Trophoblast cell (in vitro differentiated cells and primary cell): ENCODE data around the gene SLCO2A1.

Experiments
- DNase-seq, 2 donors: peaks; one replicate each; pipeline ENCODE4 v3.0.0-alpha.2; 2016
- H2AFZ ChIP-seq: 2 replicates; pipeline ENCODE4 v1.6.1; 2013; ENCODE audit warnings: low read length, moderate library complexity, mild to moderate bottlenecking; ENCODE audit not compliant: insufficient read depth, poor library complexity
- H2AK5ac ChIP-seq: 2 replicates; pipeline ENCODE4 v1.6.1; 2013; ENCODE audit warnings: mild to moderate bottlenecking, low read length
- H2BK120ac ChIP-seq: 2 replicates; pipeline ENCODE4 v1.6.1; 2013; ENCODE audit warnings: low read length, mild to moderate bottlenecking, moderate library complexity; ENCODE audit not compliant: insufficient read depth, poor library complexity
- H2BK12ac ChIP-seq: 2 replicates; pipeline ENCODE4 v1.6.1; 2013; ENCODE audit warnings: mild to moderate bottlenecking, low read length, moderate library complexity
- H2BK5ac ChIP-seq: 2 replicates; pipeline ENCODE4 v1.6.1; 2013; ENCODE audit warnings: low read length, low read depth, moderate library complexity, mild to moderate bottlenecking; ENCODE audit not compliant: poor library complexity
- H3K14ac ChIP-seq: 2 replicates; pipeline ENCODE4 v1.6.1; 2013; ENCODE audit warnings: mild to moderate bottlenecking, low read length
- H3K18ac ChIP-seq: 2 replicates; pipeline ENCODE4 v1.6.1; 2013; ENCODE audit warnings: mild to moderate bottlenecking, low read length
- H3K23ac ChIP-seq: 2 replicates; pipeline ENCODE4 v1.6.1; 2013; ENCODE audit warnings: low read length
- H3K27ac ChIP-seq: 2 replicates; pipeline ENCODE4 v1.5.1; 2013; ENCODE audit warnings: low read depth, mild to moderate bottlenecking, inconsistent platforms, low read length, moderate library complexity
- H3K27me3 ChIP-seq: 2 replicates; pipeline ENCODE4 v1.6.1; 2013; ENCODE audit warnings: inconsistent platforms, mild to moderate bottlenecking, low read length, moderate library complexity; ENCODE audit not compliant: insufficient read depth
- H3K36me3 ChIP-seq, 2 experiments: 1 replicate in 1 of 2; 2 replicates in 1 of 2; pipeline ENCODE4 v1.6.1; 2013; ENCODE audit warnings: low read length in 2 of 2, mild to moderate bottlenecking in 2 of 2, moderate library complexity in 1 of 2; ENCODE audit not compliant: insufficient read depth in 2 of 2, control insufficient read depth in 1 of 2
- H3K4ac ChIP-seq: 2 replicates; pipeline ENCODE4 v1.6.1; 2013; ENCODE audit warnings: low read depth, mild to moderate bottlenecking, low read length, moderate library complexity
- H3K4me1 ChIP-seq, 2 experiments: 1 replicate in 1 of 2; 2 replicates in 1 of 2; pipeline ENCODE4 v1.6.1; 2013; ENCODE audit warnings: low read length in 2 of 2, mild to moderate bottlenecking in 2 of 2, moderate library complexity in 1 of 2; ENCODE audit not compliant: insufficient read depth in 2 of 2, control insufficient read depth in 1 of 2
- H3K4me2 ChIP-seq: 2 replicates; pipeline ENCODE4 v1.6.1; 2013; ENCODE audit warnings: inconsistent platforms, mild to moderate bottlenecking, low read length, moderate library complexity
- H3K4me3 ChIP-seq: 2 replicates; pipeline ENCODE4 v1.5.1; 2013; ENCODE audit warnings: mild to moderate bottlenecking, low read depth, low read length, inconsistent platforms
- H3K79me1 ChIP-seq: one replicate; pipeline ENCODE4 v1.6.1; 2013; ENCODE audit warnings: low read length
- H3K79me2 ChIP-seq: 2 replicates; pipeline ENCODE4 v1.6.1; 2013; ENCODE audit warnings: low read length, mild to moderate bottlenecking; ENCODE audit not compliant: control insufficient read depth, insufficient read depth, poor library complexity
- H3K9ac ChIP-seq: 2 replicates; pipeline ENCODE4 v1.6.1; 2013; ENCODE audit warnings: mild to moderate bottlenecking, low read length
- H3K9me3 ChIP-seq: 2 replicates; pipeline ENCODE4 v1.6.1; 2013; ENCODE audit warnings: low read depth, mild to moderate bottlenecking, control low read depth, inconsistent platforms, low read length; ENCODE audit not compliant: insufficient read depth
- H4K12ac ChIP-seq: 2 replicates; pipeline ENCODE4 v1.6.1; 2013; ENCODE audit warnings: low read depth, mild to moderate bottlenecking, low read length, moderate library complexity
- H4K8ac ChIP-seq: 2 replicates; pipeline ENCODE4 v1.6.1; 2013; ENCODE audit warnings: low read depth, mild to moderate bottlenecking, low read length, moderate library complexity
- H4K91ac ChIP-seq: one replicate; pipeline ENCODE4 v1.6.1; 2013; ENCODE audit warnings: low read depth, mild to moderate bottlenecking, low read length, moderate library complexity
- WGBS: extraction: QIAGEN DNeasy Blood & Tissue Kit; methylation state at CpG from one replicate; pipeline ENCODE4 v1.1.7; 2013; ENCODE audit warnings: missing lambda C conversion rate; ENCODE audit not compliant: insufficient read length, insufficient coverage; ENCODE audit errors: extremely low coverage; 5-methylcytosine and 5-hydroxymethylcytosine counted together

SLCO2A1 gene

DNA sequence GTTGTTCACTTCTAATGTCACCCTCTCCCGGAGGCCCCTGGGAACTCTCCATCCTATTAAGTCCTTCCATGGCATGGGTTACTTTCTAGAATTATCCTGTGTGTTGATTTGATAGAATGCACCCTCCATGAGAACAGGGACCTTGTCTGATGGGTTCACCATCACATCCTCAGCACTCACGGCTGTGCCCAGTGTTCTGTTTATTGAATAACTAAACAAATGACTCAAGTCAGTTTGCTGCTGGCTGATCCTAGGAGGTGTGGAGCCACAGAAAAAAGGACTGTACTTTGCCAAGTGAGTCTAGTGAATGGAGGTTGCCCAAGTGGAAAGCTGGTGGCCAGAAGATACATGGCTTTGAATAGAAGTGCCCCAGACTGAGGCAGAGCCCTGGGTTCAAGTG lies 85.5 kb downstream of the SLCO2A1 start:
- Histone ChIP-seq H2BK120ac (no peak overlapping the region), H3K14ac (no peak overlapping the region), H4K91ac (no peak overlapping the region), H2AK5ac (no peak overlapping the region), H2AFZ (no peak overlapping the region), H3K9me3 (peaks cover 1% of the 10 kb centered on the region), H3K79me2 (no peaks in the 10 kb centered on the region), H3K79me1 (no peaks in the 10 kb centered on the region), H3K4me3 (no peak overlapping the region), H4K8ac (no peak overlapping the region), H3K27me3 (no peaks in the 10 kb centered on the region), H3K4me1 (peaks cover 8% of the 10 kb centered on the region in 2 experiments), H3K23ac (no peak overlapping the region), H3K9ac (no peak overlapping the region), H3K36me3 (peaks cover 74 to 88% of the 10 kb centered on the region in 2 experiments), H3K4me2 (no peak overlapping the region), H3K18ac (peak overlapping the region; percentile 38), H4K12ac (no peak overlapping the region), H2BK12ac (no peak overlapping the region), H3K4ac (no peak overlapping the region), H3K27ac (no peak overlapping the region), H2BK5ac (no peak overlapping the region)
- no CpG with 5 or more reads among the region's 2 CpGs for WGBS
- DNase-seq, result no peak

DNA sequence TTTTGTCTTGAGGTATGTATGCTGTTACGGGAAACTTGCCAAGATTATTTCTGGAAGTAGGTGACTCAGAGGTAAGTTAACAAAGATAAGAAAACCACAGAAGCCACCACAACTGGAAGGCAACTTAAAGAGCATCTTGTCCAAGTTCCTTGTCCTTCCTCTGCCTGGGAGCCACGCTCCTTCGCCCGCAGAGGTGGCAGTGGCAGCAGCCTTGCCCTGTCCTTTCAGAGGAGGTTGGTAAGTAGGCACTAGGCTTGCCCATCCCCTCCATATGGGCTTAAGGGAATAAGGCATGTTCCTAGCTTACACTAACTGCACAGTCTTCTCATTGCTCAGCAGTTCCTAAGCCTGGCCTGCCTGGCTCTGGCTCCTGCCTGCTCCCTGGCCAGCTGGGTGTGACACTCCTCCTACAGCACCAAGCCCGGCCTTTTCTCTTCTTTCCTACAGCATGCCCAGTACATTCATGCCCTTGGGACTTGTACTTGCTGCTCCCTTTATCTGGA lies 86.0 kb downstream of the SLCO2A1 start:
- H2BK12ac ChIP-seq, result no peak overlapping the region
- H3K4ac ChIP-seq, result no peak overlapping the region
- H4K12ac ChIP-seq, result no peak overlapping the region
- no CpG with 5 or more reads among the region's 5 CpGs for WGBS
- DNase-seq, result peak; percentile 42 to 46
- no peak overlapping the region for H3K4me3 ChIP-seq
- no peaks in the 10 kb centered on the region for H3K79me1 ChIP-seq
- no peak overlapping the region for H3K27ac ChIP-seq
- H3K14ac ChIP-seq, result no peak overlapping the region
- peaks cover 8% of the 10 kb centered on the region in 2 experiments for H3K4me1 ChIP-seq
- H3K9me3 ChIP-seq, result peaks cover 1% of the 10 kb centered on the region
- H3K79me2 ChIP-seq, result no peaks in the 10 kb centered on the region
- H2BK120ac ChIP-seq, result no peak overlapping the region
- H2AFZ ChIP-seq, result no peak overlapping the region
- no peaks in the 10 kb centered on the region for H3K27me3 ChIP-seq
- H3K23ac ChIP-seq, result no peak overlapping the region
- H3K4me2 ChIP-seq, result no peak overlapping the region
- H4K91ac ChIP-seq, result no peak overlapping the region
- H2BK5ac ChIP-seq, result no peak overlapping the region
- peak overlapping the region; percentile 7 for H3K18ac ChIP-seq
- H4K8ac ChIP-seq, result no peak overlapping the region
- no peak overlapping the region for H3K9ac ChIP-seq
- H3K36me3 ChIP-seq, result peaks cover 74 to 88% of the 10 kb centered on the region in 2 experiments
- H2AK5ac ChIP-seq, result no peak overlapping the region

DNA sequence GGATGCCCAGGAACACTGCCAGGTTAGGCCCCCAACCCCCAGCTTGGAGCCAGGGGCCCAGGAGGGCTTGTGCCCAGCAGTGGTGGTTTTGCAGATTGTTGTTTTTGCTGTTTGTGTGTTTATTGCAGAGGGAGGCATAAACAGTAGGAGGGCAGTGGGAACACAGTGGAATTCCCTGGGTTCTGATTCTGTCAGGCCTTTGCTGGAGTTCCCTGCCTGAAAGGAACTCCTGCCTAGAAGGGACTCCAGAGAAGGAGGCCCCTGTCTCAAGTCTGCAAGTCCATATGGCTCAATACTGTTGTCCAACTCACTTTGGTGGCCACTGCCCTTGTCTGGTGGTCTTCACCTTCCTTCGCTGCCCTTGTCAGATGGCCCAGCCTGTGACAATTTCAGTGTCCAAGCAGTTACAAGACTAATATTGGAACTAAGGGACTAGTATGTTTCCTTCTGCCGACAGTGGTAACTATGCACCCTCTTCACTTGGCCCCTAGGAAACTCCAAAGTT lies 86.6 kb downstream of the SLCO2A1 start:
- Histone ChIP-seq H2BK5ac (no peak overlapping the region), H2AFZ (no peak overlapping the region)
- WGBS, result no CpG with 5 or more reads among the region's 2 CpGs

GRCh38 chr3:133941415-133941821 lies 88.3 kb downstream of the SLCO2A1 start:
- Histone ChIP-seq H4K12ac (no peak overlapping the region), H3K14ac (no peak overlapping the region), H2BK120ac (no peak overlapping the region), H4K8ac (no peak overlapping the region), H3K9ac (no peak overlapping the region), H3K36me3 (peaks cover 82 to 91% of the 10 kb centered on the region in 2 experiments), H3K4me2 (no peak overlapping the region), H2AFZ (no peak overlapping the region), H3K79me2 (no peaks in the 10 kb centered on the region), H2BK12ac (no peak overlapping the region), H3K27me3 (no peaks in the 10 kb centered on the region), H2AK5ac (no peak overlapping the region), H3K4me3 (no peak overlapping the region), H3K9me3 (peaks cover 1% of the 10 kb centered on the region), H3K79me1 (no peaks in the 10 kb centered on the region), H3K4ac (no peak overlapping the region), H2BK5ac (no peak overlapping the region), H3K27ac (no peak overlapping the region), H4K91ac (no peak overlapping the region), H3K4me1 (peaks cover 8% of the 10 kb centered on the region in 2 experiments), H3K23ac (no peak overlapping the region), H3K18ac (no peak overlapping the region)
- WGBS, result no CpG with 5 or more reads among the region's 7 CpGs
- DNase-seq, result no peak

More for the DNA sequence above, 86.6 kb downstream of the SLCO2A1 start:
- Histone ChIP-seq H3K79me2 (no peaks in the 10 kb centered on the region), H4K8ac (no peak overlapping the region), H3K23ac (no peak overlapping the region), H3K4me2 (no peak overlapping the region), H3K9me3 (peaks cover 1% of the 10 kb centered on the region), H3K27ac (no peak overlapping the region), H3K36me3 (peaks cover 74 to 88% of the 10 kb centered on the region in 2 experiments), H3K4me1 (peaks cover 8% of the 10 kb centered on the region in 2 experiments), H2BK120ac (no peak overlapping the region), H2AK5ac (no peak overlapping the region), H3K18ac (peak overlapping the region; percentile 9), H2BK12ac (no peak overlapping the region), H3K79me1 (no peaks in the 10 kb centered on the region), H3K9ac (no peak overlapping the region), H3K4ac (no peak overlapping the region), H4K91ac (no peak overlapping the region), H3K27me3 (no peaks in the 10 kb centered on the region), H3K4me3 (no peak overlapping the region), H3K14ac (no peak overlapping the region), H4K12ac (no peak overlapping the region)
- DNase-seq, result no peak
